Suprapubic skin (tissue), 3 donors: Measurements from ENCODE around the gene EGFR.

Experiments used
- POLR2AphosphoS5 ChIP-seq, 3 donors: sonication (generic); formaldehyde crosslinking; IDR thresholded peaks; one replicate each; pipeline ENCODE4 v1.6.1; 2017; ENCODE audit warnings: antibody characterized with exemption in 3 of 3
- TF ChIP-seq, protein P1 (sequence below), 2 donors: fragments of 200-600 bp in 1 of 2; fragments of 450-650 bp in 1 of 2; sonication (generic) in 1 of 2; IDR thresholded peaks; one replicate each; pipeline ENCODE4 v1.5.1; 2016 to 2019; ENCODE audit warnings: antibody characterized with exemption in 2 of 2, mild to moderate bottlenecking in 1 of 2, moderate library complexity in 1 of 2

DNA sequence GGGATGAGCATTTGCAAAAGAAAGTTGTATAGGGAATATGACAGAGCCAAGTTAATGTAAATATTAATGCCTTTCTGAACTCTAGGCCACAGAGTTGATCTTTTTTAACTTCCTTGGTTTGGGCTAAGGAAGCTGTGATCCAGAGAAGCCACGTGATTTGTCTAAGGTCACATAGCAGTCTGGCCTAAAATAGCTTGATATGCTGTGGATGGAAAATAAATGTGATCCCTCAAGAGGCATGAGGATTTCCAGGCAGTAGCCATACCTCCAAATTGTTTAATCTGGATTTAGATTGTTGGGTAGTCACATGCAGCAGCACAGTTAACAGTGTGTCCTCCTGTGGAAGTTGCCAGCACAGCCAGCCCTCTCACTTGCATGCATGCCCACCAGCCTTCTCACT is 180.6 kb downstream of the EGFR start:
- TF ChIP-seq, protein P1, sequence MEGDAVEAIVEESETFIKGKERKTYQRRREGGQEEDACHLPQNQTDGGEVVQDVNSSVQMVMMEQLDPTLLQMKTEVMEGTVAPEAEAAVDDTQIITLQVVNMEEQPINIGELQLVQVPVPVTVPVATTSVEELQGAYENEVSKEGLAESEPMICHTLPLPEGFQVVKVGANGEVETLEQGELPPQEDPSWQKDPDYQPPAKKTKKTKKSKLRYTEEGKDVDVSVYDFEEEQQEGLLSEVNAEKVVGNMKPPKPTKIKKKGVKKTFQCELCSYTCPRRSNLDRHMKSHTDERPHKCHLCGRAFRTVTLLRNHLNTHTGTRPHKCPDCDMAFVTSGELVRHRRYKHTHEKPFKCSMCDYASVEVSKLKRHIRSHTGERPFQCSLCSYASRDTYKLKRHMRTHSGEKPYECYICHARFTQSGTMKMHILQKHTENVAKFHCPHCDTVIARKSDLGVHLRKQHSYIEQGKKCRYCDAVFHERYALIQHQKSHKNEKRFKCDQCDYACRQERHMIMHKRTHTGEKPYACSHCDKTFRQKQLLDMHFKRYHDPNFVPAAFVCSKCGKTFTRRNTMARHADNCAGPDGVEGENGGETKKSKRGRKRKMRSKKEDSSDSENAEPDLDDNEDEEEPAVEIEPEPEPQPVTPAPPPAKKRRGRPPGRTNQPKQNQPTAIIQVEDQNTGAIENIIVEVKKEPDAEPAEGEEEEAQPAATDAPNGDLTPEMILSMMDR (IDR thresholded peaks at IDR 0.05), result no peak
- TF ChIP-seq POLR2AphosphoS5 (IDR thresholded peaks at IDR 0.05), result no peak
